GM13977 (cell line): ENCODE results near the gene TH.

Source experiments
- DNase-seq: peaks from one replicate; pipeline ENCODE4 v3.0.0; 2012; ENCODE audit warnings: low spot score
- CTCF ChIP-seq: IDR thresholded peaks from 2 replicates; pipeline ENCODE4 v1.5.1; 2012; ENCODE audit warnings: mild to moderate bottlenecking, control low read depth; ENCODE audit not compliant: insufficient read depth; ENCODE audit errors: extremely low read depth, missing control alignments
- in situ Hi-C: fragments of 300-500 bp; cut with MboI; formaldehyde crosslinking; loops from one replicate; pipeline ENCODE4 v1.12.0; 2022; ENCODE audit warnings: low sequenced_read_pairs, low pct_unique_long_range_greater_than_20kb, mixed read lengths, inconsistent platforms; ENCODE audit not compliant: unreplicated experiment

TH gene

GRCh38 chr11:2134022-2135010, 37.3 kb downstream of the TH start:
- TF ChIP-seq CTCF = no peak
- in situ Hi-C loops = no loop called here
- DNase-seq = no peak

GRCh38 chr11:2133241-2134021, 38.2 kb downstream of the TH start:
- DNase-seq = no peak
- in situ Hi-C loops = no loop called here
- TF ChIP-seq CTCF = no peak

GRCh38 chr11:2132874-2133240, 38.8 kb downstream of the TH start:
- no peak for TF ChIP-seq CTCF
- in situ Hi-C loops = no loop called here
- no peak for DNase-seq

- no peak for TF ChIP-seq CTCF
- no peak for DNase-seq
- in situ Hi-C loops = no loop called here
Measured at GRCh38 chr11:2132246-2132645, 39.4 kb downstream of the TH start.

- in situ Hi-C loops = no loop called here
- TF ChIP-seq CTCF = no peak
- no peak for DNase-seq
Measured at GRCh38 chr11:2131371-2132236, 40.0 kb downstream of the TH start.

GRCh38 chr11:2130881-2131352, 40.7 kb downstream of the TH start:
- in situ Hi-C loops = no loop called here
- DNase-seq = no peak
- no peak for TF ChIP-seq CTCF
